Measurements from ENCODE around the gene OR8H1. TPM values are rescaled to one million over a fixed set of nuclear protein-coding genes. Genes with fewer than 3 reads are reported as not detected.

The OR8H1 gene, protein sequence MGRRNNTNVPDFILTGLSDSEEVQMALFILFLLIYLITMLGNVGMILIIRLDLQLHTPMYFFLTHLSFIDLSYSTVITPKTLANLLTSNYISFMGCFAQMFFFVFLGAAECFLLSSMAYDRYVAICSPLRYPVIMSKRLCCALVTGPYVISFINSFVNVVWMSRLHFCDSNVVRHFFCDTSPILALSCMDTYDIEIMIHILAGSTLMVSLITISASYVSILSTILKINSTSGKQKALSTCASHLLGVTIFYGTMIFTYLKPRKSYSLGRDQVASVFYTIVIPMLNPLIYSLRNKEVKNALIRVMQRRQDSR
- total RNA-seq: under 1 TPM in 1 of 2 donors, not detected in 1; 0.08 TPM
- polyA plus RNA-seq (ENCODE audit: insufficient read depth, low read depth, low replicate concordance): not detected
- long read RNA-seq, donor 1: 0 reads
- long read RNA-seq, donor 2: 0 reads

DNA sequence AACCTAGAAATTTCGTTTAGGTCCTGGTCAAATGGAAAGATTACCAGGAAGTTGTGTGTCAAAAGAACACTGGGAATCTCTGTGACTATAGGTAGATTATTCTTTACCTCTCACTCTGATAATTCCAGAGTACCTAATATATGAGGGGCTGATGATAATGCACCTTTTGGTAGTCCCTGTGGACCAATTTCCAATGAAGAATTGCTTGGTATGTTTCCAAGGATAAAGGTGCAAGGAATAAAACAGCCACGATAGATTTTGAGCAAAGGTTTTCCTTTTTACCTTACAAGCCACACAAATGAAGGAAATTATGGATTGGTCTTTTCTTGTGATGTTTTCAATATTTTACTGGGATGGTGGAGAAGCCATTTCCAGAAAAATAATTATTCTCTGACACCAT is at the start of gene OR8H1:
Gene OR8H1 (minus strand): TSS at position 101 of the 400 bp plus-strand sequence. CDS start 1,192 bp downstream, outside the sequence.
- no peak for DNase-seq
- no peaks in the 10 kb centered on the region for H3K36me3 ChIP-seq (ENCODE audit: low read depth, missing control alignments)
- H3K4me3 ChIP-seq: no peak within 1 kb of the TSS
- no peaks in the 10 kb centered on the region for H3K9me3 ChIP-seq
- no peak within 1 kb of the TSS for H3K27ac ChIP-seq
- intact Hi-C loops (cut with DNase I; ENCODE audit: low total_unique reads): no loop called here
- TF ChIP-seq, protein P1, sequence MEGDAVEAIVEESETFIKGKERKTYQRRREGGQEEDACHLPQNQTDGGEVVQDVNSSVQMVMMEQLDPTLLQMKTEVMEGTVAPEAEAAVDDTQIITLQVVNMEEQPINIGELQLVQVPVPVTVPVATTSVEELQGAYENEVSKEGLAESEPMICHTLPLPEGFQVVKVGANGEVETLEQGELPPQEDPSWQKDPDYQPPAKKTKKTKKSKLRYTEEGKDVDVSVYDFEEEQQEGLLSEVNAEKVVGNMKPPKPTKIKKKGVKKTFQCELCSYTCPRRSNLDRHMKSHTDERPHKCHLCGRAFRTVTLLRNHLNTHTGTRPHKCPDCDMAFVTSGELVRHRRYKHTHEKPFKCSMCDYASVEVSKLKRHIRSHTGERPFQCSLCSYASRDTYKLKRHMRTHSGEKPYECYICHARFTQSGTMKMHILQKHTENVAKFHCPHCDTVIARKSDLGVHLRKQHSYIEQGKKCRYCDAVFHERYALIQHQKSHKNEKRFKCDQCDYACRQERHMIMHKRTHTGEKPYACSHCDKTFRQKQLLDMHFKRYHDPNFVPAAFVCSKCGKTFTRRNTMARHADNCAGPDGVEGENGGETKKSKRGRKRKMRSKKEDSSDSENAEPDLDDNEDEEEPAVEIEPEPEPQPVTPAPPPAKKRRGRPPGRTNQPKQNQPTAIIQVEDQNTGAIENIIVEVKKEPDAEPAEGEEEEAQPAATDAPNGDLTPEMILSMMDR (IDR thresholded peaks at IDR 0.05): no peak
- no peak for TF ChIP-seq POLR2A (IDR thresholded peaks at IDR 0.05)
- no peaks in the 10 kb centered on the region for H3K4me1 ChIP-seq
- H3K27me3 ChIP-seq: no peaks in the 10 kb centered on the region
- WGBS, 2 donors: 38 to 75% methylated on average over 2 of the region's 2 CpGs

DNA sequence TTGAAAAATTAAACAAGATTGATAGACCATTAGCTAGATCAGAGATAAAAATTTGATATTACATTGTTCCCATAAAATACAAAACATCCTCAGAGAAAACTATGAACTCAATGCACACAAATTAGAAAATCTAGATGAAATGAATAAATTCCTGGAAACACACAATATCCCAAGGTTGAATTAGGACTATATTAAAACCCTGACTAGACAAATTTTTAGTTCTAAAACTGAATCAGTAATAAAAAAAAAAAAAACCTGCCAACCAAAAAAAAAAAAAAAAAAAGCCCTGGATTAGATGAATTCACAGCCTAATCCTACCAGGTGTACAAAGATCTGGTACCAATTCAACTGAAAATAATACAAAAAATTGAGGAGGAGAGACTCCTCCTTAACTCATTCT is 48.2 kb upstream of the OR8H1 start:
- H3K27ac ChIP-seq: no peak overlapping the region
- H3K9me3 ChIP-seq: no peaks in the 10 kb centered on the region
- no peak for DNase-seq
- intact Hi-C loops (cut with DNase I; ENCODE audit: low total_unique reads): no loop called here
- TF ChIP-seq, protein P1 (IDR thresholded peaks at IDR 0.05): no peak
- TF ChIP-seq POLR2A (IDR thresholded peaks at IDR 0.05): no peak
- H3K36me3 ChIP-seq (ENCODE audit: low read depth, missing control alignments): no peaks in the 10 kb centered on the region
- no peak overlapping the region for H3K4me3 ChIP-seq
- no peaks in the 10 kb centered on the region for H3K4me1 ChIP-seq
- H3K27me3 ChIP-seq: no peaks in the 10 kb centered on the region

DNA sequence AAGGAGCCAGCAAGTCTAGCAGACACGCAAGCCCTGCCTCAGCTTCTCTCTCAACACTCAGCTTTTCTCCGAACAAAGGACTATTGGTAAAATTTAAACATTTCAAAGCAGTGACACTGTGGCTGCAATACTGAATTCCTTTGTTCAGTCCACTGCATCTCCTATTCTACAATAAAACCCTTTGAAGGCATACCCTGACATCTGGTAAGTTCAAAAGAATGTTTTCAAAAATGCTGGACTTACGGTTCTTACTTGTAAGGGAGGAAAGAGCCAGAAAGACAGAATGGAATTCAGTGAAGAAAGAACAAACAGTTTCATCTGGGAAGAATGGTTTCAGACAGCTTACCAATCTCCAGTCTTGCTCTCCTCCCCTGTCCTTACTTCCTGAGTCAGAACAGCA is 41.1 kb upstream of the OR8H1 start:
- no peak overlapping the region for H3K27ac ChIP-seq
- no peaks in the 10 kb centered on the region for H3K9me3 ChIP-seq
- no peaks in the 10 kb centered on the region for H3K4me1 ChIP-seq
- TF ChIP-seq, protein P1 (IDR thresholded peaks at IDR 0.05): no peak
- TF ChIP-seq POLR2A (IDR thresholded peaks at IDR 0.05): no peak
- no peak overlapping the region for H3K4me3 ChIP-seq
- intact Hi-C loops (cut with DNase I; ENCODE audit: low total_unique reads): no loop called here
- H3K27me3 ChIP-seq: no peaks in the 10 kb centered on the region
- H3K36me3 ChIP-seq (ENCODE audit: low read depth, missing control alignments): no peaks in the 10 kb centered on the region
- no peak for DNase-seq
- 31 to 43% methylated on average over 3 of the region's 3 CpGs for WGBS, 2 donors

DNA sequence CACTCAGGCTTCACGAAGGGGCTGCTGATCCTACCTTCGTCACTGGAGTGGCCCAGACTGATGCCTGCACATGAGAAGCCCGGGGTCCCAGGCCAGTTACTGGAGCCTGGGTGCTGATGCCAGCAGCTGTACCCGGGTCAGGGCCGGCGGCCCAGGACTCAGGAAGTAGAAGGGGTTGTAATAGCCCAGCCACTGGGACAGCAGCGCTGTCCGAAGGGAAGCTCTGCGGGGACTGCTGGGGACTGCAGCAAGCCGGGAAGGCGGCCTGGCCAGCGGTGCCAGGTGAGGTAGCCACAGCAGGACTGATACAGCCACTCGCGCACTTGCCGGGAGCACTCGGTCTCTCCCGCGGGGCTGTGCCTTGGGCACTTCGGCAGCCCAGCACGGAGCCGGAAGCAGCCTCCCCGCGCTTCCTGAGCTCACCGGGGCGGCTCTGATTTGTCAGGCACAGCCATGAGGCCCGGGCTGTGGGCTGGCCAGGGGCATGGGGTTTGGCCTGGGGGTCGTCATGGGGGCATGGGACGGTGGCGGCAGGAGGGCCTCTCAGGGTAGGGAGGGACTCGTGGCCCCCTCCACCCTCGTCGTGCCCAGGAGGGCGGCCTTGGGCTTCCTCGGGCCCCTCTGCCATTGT is 39.9 kb upstream of the OR8H1 start:
- Histone ChIP-seq H3K4me3 (peak overlapping the region; percentile 33 to 54), H3K27ac (no peak overlapping the region), H3K9me3 (no peaks in the 10 kb centered on the region), H3K27me3 (no peaks in the 10 kb centered on the region), H3K4me1 (no peaks in the 10 kb centered on the region), H3K36me3 (ENCODE audit: low read depth, missing control alignments) (no peaks in the 10 kb centered on the region)
- TF ChIP-seq, protein P1 (IDR thresholded peaks at IDR 0.05): no peak
- no peak for TF ChIP-seq POLR2A (IDR thresholded peaks at IDR 0.05)
- WGBS, 2 donors: 40 to 68% methylated on average over 12 to 34 of the region's 34 CpGs
- intact Hi-C loops (cut with DNase I; ENCODE audit: low total_unique reads): no loop called here
- peak; percentile 36 for DNase-seq
